Measurements from ENCODE around the gene ABCA3. TPM values are rescaled to one million over a fixed set of nuclear protein-coding genes. Genes with fewer than 3 reads are reported as not detected.

Gene ABCA3
- polyA plus RNA-seq, 1 donor from 2014 or later, result 30.7 TPM

DNA sequence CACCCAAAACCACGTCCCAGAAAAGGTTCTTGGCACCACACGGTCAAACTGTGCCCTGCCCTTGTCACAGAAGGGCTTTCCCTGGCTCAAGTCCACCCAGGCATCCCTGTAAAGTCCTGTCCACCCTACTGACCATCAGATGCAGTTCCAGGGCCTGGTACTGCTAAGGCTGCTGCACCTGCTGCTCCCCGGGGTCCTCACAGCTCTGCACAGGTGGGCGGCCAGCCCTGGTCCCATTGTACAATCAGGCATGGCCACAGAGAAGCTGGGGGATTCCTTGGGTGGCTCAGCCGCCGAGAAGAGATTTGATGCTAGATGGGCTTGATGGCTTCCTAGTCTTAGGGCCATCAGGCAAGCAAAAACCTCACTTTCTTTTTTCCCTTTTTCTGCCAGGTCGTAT is 15.3 kb downstream of the ABCA3 start:
- no peak for TF ChIP-seq TAF1 (IDR thresholded peaks at IDR 0.05; ENCODE audit: low read depth)
- TF ChIP-seq, protein P1, sequence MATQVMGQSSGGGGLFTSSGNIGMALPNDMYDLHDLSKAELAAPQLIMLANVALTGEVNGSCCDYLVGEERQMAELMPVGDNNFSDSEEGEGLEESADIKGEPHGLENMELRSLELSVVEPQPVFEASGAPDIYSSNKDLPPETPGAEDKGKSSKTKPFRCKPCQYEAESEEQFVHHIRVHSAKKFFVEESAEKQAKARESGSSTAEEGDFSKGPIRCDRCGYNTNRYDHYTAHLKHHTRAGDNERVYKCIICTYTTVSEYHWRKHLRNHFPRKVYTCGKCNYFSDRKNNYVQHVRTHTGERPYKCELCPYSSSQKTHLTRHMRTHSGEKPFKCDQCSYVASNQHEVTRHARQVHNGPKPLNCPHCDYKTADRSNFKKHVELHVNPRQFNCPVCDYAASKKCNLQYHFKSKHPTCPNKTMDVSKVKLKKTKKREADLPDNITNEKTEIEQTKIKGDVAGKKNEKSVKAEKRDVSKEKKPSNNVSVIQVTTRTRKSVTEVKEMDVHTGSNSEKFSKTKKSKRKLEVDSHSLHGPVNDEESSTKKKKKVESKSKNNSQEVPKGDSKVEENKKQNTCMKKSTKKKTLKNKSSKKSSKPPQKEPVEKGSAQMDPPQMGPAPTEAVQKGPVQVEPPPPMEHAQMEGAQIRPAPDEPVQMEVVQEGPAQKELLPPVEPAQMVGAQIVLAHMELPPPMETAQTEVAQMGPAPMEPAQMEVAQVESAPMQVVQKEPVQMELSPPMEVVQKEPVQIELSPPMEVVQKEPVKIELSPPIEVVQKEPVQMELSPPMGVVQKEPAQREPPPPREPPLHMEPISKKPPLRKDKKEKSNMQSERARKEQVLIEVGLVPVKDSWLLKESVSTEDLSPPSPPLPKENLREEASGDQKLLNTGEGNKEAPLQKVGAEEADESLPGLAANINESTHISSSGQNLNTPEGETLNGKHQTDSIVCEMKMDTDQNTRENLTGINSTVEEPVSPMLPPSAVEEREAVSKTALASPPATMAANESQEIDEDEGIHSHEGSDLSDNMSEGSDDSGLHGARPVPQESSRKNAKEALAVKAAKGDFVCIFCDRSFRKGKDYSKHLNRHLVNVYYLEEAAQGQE (IDR thresholded peaks at IDR 0.05; ENCODE audit: borderline replicate concordance), result no peak
- TF ChIP-seq MXI1 (conservative IDR thresholded peaks at IDR 0.05; ENCODE audit: poor library complexity, severe bottlenecking), result no peak
- TF ChIP-seq, protein P2, sequence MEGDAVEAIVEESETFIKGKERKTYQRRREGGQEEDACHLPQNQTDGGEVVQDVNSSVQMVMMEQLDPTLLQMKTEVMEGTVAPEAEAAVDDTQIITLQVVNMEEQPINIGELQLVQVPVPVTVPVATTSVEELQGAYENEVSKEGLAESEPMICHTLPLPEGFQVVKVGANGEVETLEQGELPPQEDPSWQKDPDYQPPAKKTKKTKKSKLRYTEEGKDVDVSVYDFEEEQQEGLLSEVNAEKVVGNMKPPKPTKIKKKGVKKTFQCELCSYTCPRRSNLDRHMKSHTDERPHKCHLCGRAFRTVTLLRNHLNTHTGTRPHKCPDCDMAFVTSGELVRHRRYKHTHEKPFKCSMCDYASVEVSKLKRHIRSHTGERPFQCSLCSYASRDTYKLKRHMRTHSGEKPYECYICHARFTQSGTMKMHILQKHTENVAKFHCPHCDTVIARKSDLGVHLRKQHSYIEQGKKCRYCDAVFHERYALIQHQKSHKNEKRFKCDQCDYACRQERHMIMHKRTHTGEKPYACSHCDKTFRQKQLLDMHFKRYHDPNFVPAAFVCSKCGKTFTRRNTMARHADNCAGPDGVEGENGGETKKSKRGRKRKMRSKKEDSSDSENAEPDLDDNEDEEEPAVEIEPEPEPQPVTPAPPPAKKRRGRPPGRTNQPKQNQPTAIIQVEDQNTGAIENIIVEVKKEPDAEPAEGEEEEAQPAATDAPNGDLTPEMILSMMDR (IDR thresholded peaks at IDR 0.05; ENCODE audit: poor library complexity, severe bottlenecking), result no peak
- TF ChIP-seq RAD21 (conservative IDR thresholded peaks at IDR 0.05), result no peak
- TF ChIP-seq SMC3 (conservative IDR thresholded peaks at IDR 0.05; ENCODE audit: poor library complexity), result no peak
- no peak for TF ChIP-seq POLR2AphosphoS5 (IDR thresholded peaks at IDR 0.05)
- no peak for TF ChIP-seq EZH2 (IDR thresholded peaks at IDR 0.05; ENCODE audit: borderline replicate concordance, insufficient read depth, low read length, poor library complexity, severe bottlenecking)
- TF ChIP-seq EP300 (conservative IDR thresholded peaks at IDR 0.05; ENCODE audit: poor library complexity, severe bottlenecking), result no peak
- Histone ChIP-seq H3K36me3 (ENCODE audit: insufficient read depth, low read length) (no peaks in the 10 kb centered on the region), H3K4me3 (ENCODE audit: low read length) (no peak overlapping the region), H3K27me3 (ENCODE audit: insufficient read depth, low read depth, low read length) (no peaks in the 10 kb centered on the region), H3K79me2 (replicated peaks; ENCODE audit: insufficient read depth, low read length) (no peaks in the 10 kb centered on the region), H4K20me1 (ENCODE audit: insufficient read depth) (no peaks in the 10 kb centered on the region), H3F3A (ENCODE audit: insufficient read depth, low read length, poor library complexity, severe bottlenecking) (no peaks in the 10 kb centered on the region), H3K9me2 (ENCODE audit: insufficient read depth, low read length) (no peaks in the 10 kb centered on the region), H3K9me3 (ENCODE audit: low read length) (no peaks in the 10 kb centered on the region), H3K27ac (ENCODE audit: low read length) (no peak overlapping the region), H3K4me2 (ENCODE audit: low read length) (no peak overlapping the region), H3K9ac (ENCODE audit: low read length) (no peak overlapping the region), H2AFZ (ENCODE audit: low read depth, low read length) (no peak overlapping the region)

DNA sequence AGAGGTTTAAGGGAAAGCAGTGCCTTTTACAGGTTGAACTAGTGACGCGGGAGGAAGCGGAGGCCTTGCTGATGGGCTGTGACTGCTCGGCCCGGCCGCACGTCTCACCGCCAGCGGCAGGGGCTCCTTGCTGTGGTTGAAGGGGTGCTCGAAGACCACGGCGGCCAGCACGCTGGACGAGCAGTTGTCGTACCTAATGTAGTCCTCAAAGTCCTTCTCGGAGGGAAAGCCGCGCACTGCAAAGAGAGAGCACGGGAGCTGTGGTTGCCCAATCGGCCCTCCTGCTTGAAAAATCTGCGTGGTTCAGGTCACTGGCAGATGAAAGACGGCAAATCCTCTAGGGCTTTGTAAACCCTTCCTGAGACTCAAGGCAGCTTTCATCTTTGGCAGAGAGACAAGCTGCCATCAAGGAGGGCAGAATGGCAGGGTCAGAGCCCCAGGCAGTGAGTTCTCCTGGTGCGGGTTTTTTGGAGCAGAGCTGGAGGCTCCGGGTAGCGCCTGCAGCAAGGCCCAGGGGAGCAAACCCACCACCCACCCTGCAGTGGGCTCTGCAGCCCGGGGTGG is 16.1 kb downstream of the ABCA3 start:
- Histone ChIP-seq H2AFZ (ENCODE audit: low read depth, low read length) (no peak overlapping the region), H4K20me1 (ENCODE audit: insufficient read depth) (no peaks in the 10 kb centered on the region), H3K36me3 (ENCODE audit: insufficient read depth, low read length) (no peaks in the 10 kb centered on the region), H3K79me2 (replicated peaks; ENCODE audit: insufficient read depth, low read length) (no peaks in the 10 kb centered on the region), H3K27me3 (ENCODE audit: insufficient read depth, low read depth, low read length) (no peaks in the 10 kb centered on the region), H3K4me3 (ENCODE audit: low read length) (no peak overlapping the region), H3K27ac (ENCODE audit: low read length) (no peak overlapping the region), H3K9ac (ENCODE audit: low read length) (no peak overlapping the region), H3K9me3 (ENCODE audit: low read length) (no peaks in the 10 kb centered on the region), H3K4me2 (ENCODE audit: low read length) (no peak overlapping the region), H3K9me2 (ENCODE audit: insufficient read depth, low read length) (no peaks in the 10 kb centered on the region), H3F3A (ENCODE audit: insufficient read depth, low read length, poor library complexity, severe bottlenecking) (no peaks in the 10 kb centered on the region)
- TF ChIP-seq TAF1 (IDR thresholded peaks at IDR 0.05; ENCODE audit: low read depth), result no peak
- no peak for TF ChIP-seq MXI1 (conservative IDR thresholded peaks at IDR 0.05; ENCODE audit: poor library complexity, severe bottlenecking)
- no peak for TF ChIP-seq SMC3 (conservative IDR thresholded peaks at IDR 0.05; ENCODE audit: poor library complexity)
- TF ChIP-seq, protein P1 (IDR thresholded peaks at IDR 0.05; ENCODE audit: borderline replicate concordance), result no peak
- no peak for TF ChIP-seq RAD21 (conservative IDR thresholded peaks at IDR 0.05)
- TF ChIP-seq POLR2AphosphoS5 (IDR thresholded peaks at IDR 0.05), result no peak
